ENCODE data around the gene SEM1.

GRCh38 chr7:96707901-96708774 lies 1.5 kb downstream of the SEM1 start:
- no peak for TF ChIP-seq CTCF (IDR thresholded peaks at IDR 0.05; ENCODE audit: low read length)
- no peak for TF ChIP-seq EZH2 (IDR thresholded peaks at IDR 0.05; ENCODE audit: borderline replicate concordance, low read length)

All from OCI-LY1 (cell line).